IMR-90 (cell line): ENCODE data around the gene RBBP8. TPM values are rescaled to one million over a fixed set of nuclear protein-coding genes. Genes with fewer than 3 reads are reported as not detected.
A peak's percentile ranks its signal among the peaks of the same experiment; 100 is the strongest.

Source experiments
- ATAC-seq: fragments of 200-7000 bp; cut with Tn5 transposase; 2 replicates; pipeline ENCODE4 v1.9.1; 2020; ENCODE audit warnings: low read depth, mild to moderate bottlenecking, moderate library complexity
- BruUV-seq: library from RNA; stranded (reverse); fragments of 400-500 nt; replicated peaks from 2 replicates; lab custom pipeline; 2021; lab: Mats Ljungman, UMichigan
- CTCF ChIA-PET: fragments of 300-600 bp; formaldehyde crosslinking; extraction: SDS; loops from one replicate; lab custom pipeline; 2021; ENCODE audit warnings: antibody characterized with exemption; lab: Yijun Ruan, JAX
- POLR2A ChIA-PET: fragments of 300-600 bp; sonication (Branson Sonifier 250); formaldehyde crosslinking; loops from one replicate; lab custom pipeline; 2022; ENCODE audit warnings: antibody characterized with exemption; ENCODE audit not compliant: unreplicated experiment; lab: Charles Lee
- DNase-seq: peaks from one replicate; pipeline ENCODE4 v3.0.0; 2013
- H2AFZ ChIP-seq: replicated peaks from 2 replicates; pipeline ENCODE3; 2013; ENCODE audit warnings: low read length, mild to moderate bottlenecking; ENCODE audit not compliant: poor library complexity
- H2AK5ac ChIP-seq: 2 replicates; pipeline ENCODE4 v1.6.1; 2013; ENCODE audit warnings: low read depth, low read length, inconsistent platforms
- H2AK9ac ChIP-seq: replicated peaks from 2 replicates; pipeline ENCODE3; 2013; ENCODE audit warnings: mild to moderate bottlenecking, low read depth, low read length, moderate library complexity; ENCODE audit not compliant: poor library complexity
- H2BK120ac ChIP-seq: 2 replicates; pipeline ENCODE4 v1.6.1; 2013; ENCODE audit warnings: low read depth, low read length, inconsistent platforms
- H2BK15ac ChIP-seq: 3 replicates; pipeline ENCODE4 v1.6.1; 2013; ENCODE audit warnings: low read depth, low read length, inconsistent platforms
- H2BK20ac ChIP-seq: 2 replicates; pipeline ENCODE4 v1.6.1; 2013; ENCODE audit warnings: low read depth, mild to moderate bottlenecking, inconsistent platforms, low read length, moderate library complexity
- H2BK5ac ChIP-seq: 2 replicates; pipeline ENCODE4 v1.6.1; 2013; ENCODE audit warnings: mild to moderate bottlenecking, low read depth, low read length, inconsistent platforms; ENCODE audit not compliant: poor library complexity, severe bottlenecking
- H3K14ac ChIP-seq: replicated peaks from 2 replicates; pipeline ENCODE4 v1.6.1; 2013; ENCODE audit warnings: low read depth, low read length, inconsistent platforms
- H3K18ac ChIP-seq: 2 replicates; pipeline ENCODE4 v1.6.1; 2013; ENCODE audit warnings: low read depth, low read length, control low read depth
- H3K23ac ChIP-seq: 2 replicates; pipeline ENCODE4 v1.6.1; 2013; ENCODE audit warnings: low read depth, low read length, inconsistent platforms
- H3K27ac ChIP-seq: 2 replicates; pipeline ENCODE4 v1.5.1; 2013; ENCODE audit warnings: mild to moderate bottlenecking, control low read depth, low read length; ENCODE audit not compliant: insufficient read depth
- H3K27me3 ChIP-seq: 2 replicates; pipeline ENCODE4 v1.6.1; 2013; ENCODE audit warnings: low read length; ENCODE audit not compliant: control insufficient read depth, insufficient read depth
- H3K36me3 ChIP-seq: 2 replicates; pipeline ENCODE4 v1.6.1; 2013; ENCODE audit warnings: low read length, mixed read lengths; ENCODE audit not compliant: control insufficient read depth, insufficient read depth
- H3K4ac ChIP-seq: 2 replicates; pipeline ENCODE4 v1.6.1; 2013; ENCODE audit warnings: low read depth, low read length, inconsistent platforms
- H3K4me1 ChIP-seq: 2 replicates; pipeline ENCODE4 v1.6.1; 2013; ENCODE audit warnings: low read length, mixed read lengths; ENCODE audit not compliant: control insufficient read depth, insufficient read depth
- H3K4me2 ChIP-seq: 2 replicates; pipeline ENCODE4 v1.6.1; 2013; ENCODE audit warnings: low read depth, mild to moderate bottlenecking, control low read depth, low read length, moderate library complexity
- H3K4me3 ChIP-seq: 2 replicates; pipeline ENCODE4 v1.5.1; 2013; ENCODE audit warnings: low read depth, mild to moderate bottlenecking, control low read depth, low read length, moderate library complexity; ENCODE audit not compliant: insufficient read depth
- H3K56ac ChIP-seq: 2 replicates; pipeline ENCODE4 v1.6.1; 2013; ENCODE audit warnings: low read length, inconsistent platforms; ENCODE audit not compliant: insufficient read depth; ENCODE audit errors: extremely low read depth
- H3K79me1 ChIP-seq, 2 experiments: 2 replicates each; pipeline ENCODE4 v1.6.1; 2013; ENCODE audit warnings: low read length in 2 of 2, inconsistent platforms in 1 of 2, low read depth in 1 of 2
- H3K9ac ChIP-seq: 2 replicates; pipeline ENCODE4 v1.6.1; 2013; ENCODE audit warnings: low read depth, low read length, control low read depth
- H3K9me1 ChIP-seq: 2 replicates; pipeline ENCODE4 v1.6.1; 2013; ENCODE audit warnings: low read length, inconsistent platforms; ENCODE audit not compliant: insufficient read depth
- H3K9me3 ChIP-seq: 2 replicates; pipeline ENCODE4 v1.6.1; 2013; ENCODE audit warnings: low read length; ENCODE audit not compliant: control insufficient read depth, insufficient read depth
- H4K20me1 ChIP-seq: 2 replicates; pipeline ENCODE4 v1.6.1; 2013; ENCODE audit warnings: low read length, inconsistent platforms; ENCODE audit not compliant: insufficient read depth
- H4K5ac ChIP-seq: 2 replicates; pipeline ENCODE4 v1.6.1; 2013; ENCODE audit warnings: mild to moderate bottlenecking, low read depth, low read length, control low read depth
- H4K8ac ChIP-seq, 2 experiments: 2 replicates each; pipeline ENCODE4 v1.6.1; 2013; ENCODE audit warnings: low read depth in 2 of 2, low read length in 2 of 2, control low read depth in 1 of 2, inconsistent platforms in 1 of 2
- H4K91ac ChIP-seq: 2 replicates; pipeline ENCODE4 v1.6.1; 2013; ENCODE audit warnings: low read depth, low read length, inconsistent platforms; ENCODE audit not compliant: insufficient read depth
- CEBPB ChIP-seq: IDR thresholded peaks from 2 replicates; pipeline ENCODE4 v1.6.1; 2012; ENCODE audit warnings: low read depth, low read length, improper control_type of control experiment
- FOS ChIP-seq: fragments of 150-350 bp; IDR thresholded peaks from 2 replicates; pipeline ENCODE4 v1.6.1; 2016; ENCODE audit warnings: low read depth, low read length
- MAFK ChIP-seq: IDR thresholded peaks from 2 replicates; pipeline ENCODE4 v1.6.1; 2012; ENCODE audit warnings: low read depth, low read length, improper control_type of control experiment
- MAZ ChIP-seq: IDR thresholded peaks from 2 replicates; pipeline ENCODE4 v1.6.1; 2012; ENCODE audit warnings: low read depth, mild to moderate bottlenecking, low read length, improper control_type of control experiment, moderate library complexity, borderline replicate concordance
- MXI1 ChIP-seq: IDR thresholded peaks from 2 replicates; pipeline ENCODE4 v1.6.1; 2012; ENCODE audit warnings: low read depth, mild to moderate bottlenecking, low read length, moderate library complexity, borderline replicate concordance
- RAD21 ChIP-seq: IDR thresholded peaks from 2 replicates; pipeline ENCODE4 v1.6.1; 2012; ENCODE audit warnings: low read length, improper control_type of control experiment
- RCOR1 ChIP-seq: IDR thresholded peaks from 2 replicates; pipeline ENCODE4 v1.6.1; 2012; ENCODE audit warnings: mild to moderate bottlenecking, low read length, improper control_type of control experiment; ENCODE audit not compliant: insufficient replicate concordance
- WGBS, 2 experiments: methylation state at CpG; one replicate each; pipeline versions ENCODE4 v1.1.5 to v1.1.7; 2013; ENCODE audit warnings: missing lambda C conversion rate in 2 of 2; ENCODE audit not compliant: insufficient read length in 1 of 2; ENCODE audit errors: extremely low coverage in 2 of 2; 5-methylcytosine and 5-hydroxymethylcytosine counted together
- dilution Hi-C: fragments of 300-500 bp; cut with HindIII; formaldehyde crosslinking; loops from one replicate; pipeline ENCODE4 v1.14.3; 2018; ENCODE audit warnings: low sequenced_read_pairs; ENCODE audit not compliant: unreplicated experiment
- in situ Hi-C: fragments of 300-500 bp; cut with MboI; formaldehyde crosslinking; loops from 3 replicates; pipeline ENCODE4 v1.14.3; 2019; ENCODE audit warnings: low sequenced_read_pairs, inconsistent platforms, mixed read lengths
- intact Hi-C: fragments of 100-400 bp; cut with micrococcal nuclease; formaldehyde crosslinking; loops from 2 replicates; pipeline ENCODE4 v1.10.0; 2022
- polyA plus RNA-seq, 3 experiments: library from polyadenylated mRNA; depleted of rRNA; stranded (reverse); fragments of >200 nt; gene quantifications; 2 replicates each; pipeline ENCODE4 v1.2.3, GENCODE V29; 2012; ENCODE audit warnings: low replicate concordance in 1 of 3
- total RNA-seq: library from RNA; depleted of rRNA; stranded (reverse); fragments of >200 nt; gene quantifications from 2 replicates; pipeline ENCODE4 v1.2.3, GENCODE V29; 2012
- TF ChIP-seq, protein P1 (sequence below): conservative IDR thresholded peaks from 2 replicates; pipeline ENCODE4 v1.5.1; 2012; ENCODE audit warnings: mild to moderate bottlenecking, low read depth, low read length, improper control_type of control experiment

RBBP8 gene
- total and polyA plus RNA-seq, 2 of the 4 experiments (the other 2 are of a cell fraction) = 12.0 to 21.1 TPM

DNA sequence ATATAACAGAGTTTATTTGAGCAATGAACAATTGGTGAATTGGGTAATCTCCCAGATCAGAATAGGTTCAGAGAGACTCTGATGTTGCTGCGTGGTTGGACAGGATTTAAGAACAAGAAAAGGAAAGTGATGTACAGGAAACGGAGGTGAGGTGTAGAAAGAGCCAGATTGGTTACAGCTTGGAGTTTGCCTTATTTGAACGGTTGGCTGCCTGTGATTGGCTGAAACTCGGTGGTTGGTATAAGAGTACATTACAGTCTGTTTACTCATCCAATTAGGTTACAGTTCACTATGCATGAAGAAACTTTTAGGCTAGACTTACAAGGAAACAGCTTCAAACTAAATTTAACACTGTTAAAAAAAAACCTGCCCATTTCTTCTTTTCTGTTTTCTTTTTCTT, 134.1 kb downstream of the RBBP8 start:
- Histone ChIP-seq H4K91ac (no peak overlapping the region), H3K9ac (no peak overlapping the region), H3K79me1 (no peaks in the 10 kb centered on the region), H3K36me3 (no peaks in the 10 kb centered on the region), H3K4me3 (no peak overlapping the region), H3K9me1 (peaks cover 14% of the 10 kb centered on the region), H2BK5ac (no peak overlapping the region), H2BK15ac (no peak overlapping the region), H3K4ac (no peak overlapping the region), H2AK5ac (no peak overlapping the region), H4K8ac (peak overlapping the region in 1 of 2 experiments; percentile 17; a peak in 1 of 4 replicates), H2BK20ac (no peak overlapping the region), H3K27ac (no peak overlapping the region), H3K56ac (no peak overlapping the region), H3K9me3 (peaks cover 3% of the 10 kb centered on the region), H3K4me2 (no peak overlapping the region), H2AK9ac (no peak overlapping the region), H3K4me1 (no peaks in the 10 kb centered on the region), H3K27me3 (no peaks in the 10 kb centered on the region), H3K18ac (no peak overlapping the region), H2AFZ (no peak overlapping the region), H3K23ac (no peak overlapping the region), H4K20me1 (no peaks in the 10 kb centered on the region), H2BK120ac (no peak overlapping the region), H4K5ac (no peak overlapping the region), H3K14ac (no peak overlapping the region)
- WGBS, 2 experiments = 40% methylated on average over 1 of the region's 4 CpGs; no CpG with 5 or more reads in 1 of the 2 experiments
- POLR2A ChIA-PET = interaction anchor here (0.6 to 0.7 kb wide), 2 partner anchors 56 to 344 kb away, joined by 8 to 12 read pairs; no protein-coding TSS in a partner anchor
- TF ChIP-seq RCOR1 = no peak
- TF ChIP-seq FOS = no peak
- TF ChIP-seq MAZ = no peak
- no peak for TF ChIP-seq MXI1
- TF ChIP-seq MAFK = no peak
- TF ChIP-seq, protein P1, sequence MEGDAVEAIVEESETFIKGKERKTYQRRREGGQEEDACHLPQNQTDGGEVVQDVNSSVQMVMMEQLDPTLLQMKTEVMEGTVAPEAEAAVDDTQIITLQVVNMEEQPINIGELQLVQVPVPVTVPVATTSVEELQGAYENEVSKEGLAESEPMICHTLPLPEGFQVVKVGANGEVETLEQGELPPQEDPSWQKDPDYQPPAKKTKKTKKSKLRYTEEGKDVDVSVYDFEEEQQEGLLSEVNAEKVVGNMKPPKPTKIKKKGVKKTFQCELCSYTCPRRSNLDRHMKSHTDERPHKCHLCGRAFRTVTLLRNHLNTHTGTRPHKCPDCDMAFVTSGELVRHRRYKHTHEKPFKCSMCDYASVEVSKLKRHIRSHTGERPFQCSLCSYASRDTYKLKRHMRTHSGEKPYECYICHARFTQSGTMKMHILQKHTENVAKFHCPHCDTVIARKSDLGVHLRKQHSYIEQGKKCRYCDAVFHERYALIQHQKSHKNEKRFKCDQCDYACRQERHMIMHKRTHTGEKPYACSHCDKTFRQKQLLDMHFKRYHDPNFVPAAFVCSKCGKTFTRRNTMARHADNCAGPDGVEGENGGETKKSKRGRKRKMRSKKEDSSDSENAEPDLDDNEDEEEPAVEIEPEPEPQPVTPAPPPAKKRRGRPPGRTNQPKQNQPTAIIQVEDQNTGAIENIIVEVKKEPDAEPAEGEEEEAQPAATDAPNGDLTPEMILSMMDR = no peak
- no peak for TF ChIP-seq CEBPB
- no peak for TF ChIP-seq RAD21
- BruUV-seq = no TSS peak
- dilution Hi-C loops = no loop called here
- CTCF ChIA-PET = interaction anchor here (0.7 kb wide), 1 partner anchor 147 kb away, joined by 7 read pairs; no protein-coding TSS in a partner anchor
- DNase-seq (peak; percentile 7), ATAC-seq (0 out of 2 replicates have a peak, but pooled peaks have one; percentile 27)
- intact Hi-C loops = no loop called here
- in situ Hi-C loops = no loop called here
